HG03060 (cell line): Measurements from ENCODE around the gene AUTS2.

Source experiments
- ATAC-seq: cut with Tn5 transposase; IDR thresholded peaks from one replicate; pipeline ENCODE4 v1.9.1; 2021; ENCODE audit warnings: low read depth, moderate number of reproducible peaks; ENCODE audit not compliant: unreplicated experiment

AUTS2 gene

DNA sequence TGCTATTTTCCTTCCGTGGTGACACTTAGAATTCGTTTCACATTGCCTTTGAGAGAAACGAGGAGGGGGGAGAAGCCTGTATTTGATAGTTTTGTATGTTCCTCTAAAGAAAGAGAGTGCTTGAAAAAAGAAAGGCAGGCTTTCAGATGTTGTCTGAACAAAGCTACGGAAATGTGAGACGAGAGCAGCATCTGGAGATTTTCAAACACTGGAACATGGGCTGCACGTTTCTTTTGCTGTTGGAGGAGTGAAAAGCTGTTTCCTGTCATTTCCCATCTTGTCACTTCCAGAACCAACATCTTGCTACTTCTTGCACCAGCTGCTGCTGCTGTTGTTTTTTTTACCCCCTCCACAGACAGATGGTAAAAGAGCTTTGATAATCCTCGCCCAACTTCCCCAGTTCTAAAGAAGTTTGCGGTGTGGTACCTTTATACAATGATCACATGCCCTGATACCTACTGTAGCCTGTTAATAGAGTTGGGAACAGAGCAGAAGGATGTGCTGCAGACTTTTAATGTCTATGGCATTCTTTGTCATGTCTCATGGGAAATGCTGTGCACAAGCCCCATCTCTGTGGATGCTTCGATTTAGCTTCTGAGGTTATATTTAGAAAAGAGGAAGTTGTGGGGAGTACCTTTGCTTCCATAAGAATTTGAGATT is 408.1 kb downstream of the AUTS2 start:
- peak; percentile 51 for ATAC-seq

DNA sequence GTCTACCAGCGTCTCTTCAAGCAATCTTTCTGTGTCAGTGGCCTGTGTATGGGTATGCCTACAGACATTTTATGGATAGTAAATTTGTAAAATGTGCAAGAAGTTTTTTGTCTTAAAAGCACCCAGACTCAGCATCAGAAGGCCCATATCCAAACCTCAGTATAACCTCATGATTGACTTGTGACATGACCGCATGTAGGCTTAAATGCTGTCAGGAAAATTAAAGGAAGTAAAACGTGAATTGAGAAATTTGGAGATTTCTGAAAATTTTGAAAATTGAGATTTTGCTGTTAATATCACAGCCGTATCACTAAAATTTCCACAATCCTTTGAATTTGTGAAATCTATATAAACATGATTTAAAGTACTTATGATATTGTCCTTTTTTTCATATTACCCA is 410.2 kb downstream of the AUTS2 start:
- ATAC-seq = no peak

DNA sequence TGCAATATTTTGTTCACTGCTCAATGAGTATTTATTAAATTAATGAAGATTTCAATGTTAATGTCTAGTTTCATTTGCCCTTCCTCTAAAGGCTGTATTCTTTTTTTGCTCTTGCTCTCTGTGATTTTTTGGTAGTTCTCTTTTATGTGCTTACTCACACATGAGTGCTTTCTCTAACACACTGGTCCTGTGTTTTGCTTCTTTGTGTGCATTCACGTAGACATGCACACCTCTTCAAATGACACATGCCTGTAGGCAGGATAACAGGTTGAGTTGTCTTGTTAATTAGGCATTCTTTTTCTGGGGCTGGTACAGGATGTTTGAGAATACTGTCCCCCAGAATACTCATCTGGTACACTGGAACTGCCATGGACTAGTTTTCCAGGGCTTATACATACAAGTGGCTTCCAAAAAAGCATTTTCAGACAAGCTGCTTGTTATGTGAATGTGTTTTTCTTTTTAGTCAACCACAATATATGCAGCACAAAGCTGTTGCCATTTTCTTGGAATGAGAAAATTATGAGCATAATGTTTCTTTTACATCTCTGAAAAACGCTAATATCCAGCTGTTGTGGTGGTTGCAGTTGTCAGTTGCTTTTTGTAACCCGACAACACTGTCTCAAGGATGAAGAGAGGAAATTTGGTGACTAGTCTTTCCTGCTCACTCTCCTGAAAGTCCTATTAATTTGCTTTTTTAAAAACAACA is 416.4 kb downstream of the AUTS2 start:
- no peak for ATAC-seq

DNA sequence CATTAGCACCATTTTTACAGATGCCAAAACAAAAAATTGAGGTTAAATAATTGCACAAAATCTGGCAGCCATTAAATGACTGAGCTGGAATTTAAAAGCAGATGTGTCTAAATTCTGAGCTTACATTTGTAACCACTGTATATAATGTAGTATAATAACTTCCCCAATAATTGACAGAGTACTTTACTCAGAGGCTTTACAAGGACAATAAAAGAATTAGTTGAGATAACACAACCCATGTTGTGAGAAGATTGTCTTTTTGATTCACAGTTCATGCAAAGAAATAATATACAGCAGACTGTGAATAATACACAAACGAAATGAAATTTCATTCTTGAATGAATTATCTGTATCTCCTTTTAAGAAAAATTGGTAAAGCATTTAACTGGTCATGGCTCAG is 417.1 kb downstream of the AUTS2 start:
- no peak for ATAC-seq

DNA sequence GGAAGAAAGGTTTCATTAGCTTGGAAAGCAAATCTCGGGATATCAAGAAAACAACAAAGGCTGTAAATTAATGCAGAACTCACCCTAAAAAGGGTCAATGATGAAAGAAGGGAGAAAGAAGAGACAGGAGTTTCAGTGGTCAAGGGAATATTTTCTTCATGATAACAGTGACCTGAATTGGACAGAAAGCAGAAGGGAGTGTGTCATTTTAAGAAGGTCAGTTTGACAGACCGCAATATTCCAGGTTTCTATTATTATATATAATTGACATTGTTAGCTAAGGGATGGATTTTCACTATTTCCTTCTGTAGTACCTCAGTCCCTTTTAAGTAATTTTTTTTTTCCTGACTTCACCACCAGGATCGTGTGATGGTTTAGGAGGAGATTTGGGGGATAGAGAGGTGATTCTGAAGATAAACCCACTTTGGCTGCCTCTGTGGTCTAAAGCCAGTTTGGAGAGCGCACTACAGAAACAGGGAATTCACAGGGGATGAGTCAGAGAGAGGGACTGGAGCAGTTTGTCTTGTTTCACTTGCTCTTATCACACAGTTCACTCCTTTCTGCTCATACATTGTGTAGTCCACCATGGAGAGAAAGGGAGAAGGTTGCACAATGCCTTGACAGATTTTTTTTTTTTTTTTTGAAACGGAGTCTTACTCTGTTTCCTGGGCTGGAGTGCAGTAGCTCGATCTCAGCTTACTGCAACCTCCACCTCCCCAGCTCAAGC is 417.9 kb downstream of the AUTS2 start:
- no peak for ATAC-seq

DNA sequence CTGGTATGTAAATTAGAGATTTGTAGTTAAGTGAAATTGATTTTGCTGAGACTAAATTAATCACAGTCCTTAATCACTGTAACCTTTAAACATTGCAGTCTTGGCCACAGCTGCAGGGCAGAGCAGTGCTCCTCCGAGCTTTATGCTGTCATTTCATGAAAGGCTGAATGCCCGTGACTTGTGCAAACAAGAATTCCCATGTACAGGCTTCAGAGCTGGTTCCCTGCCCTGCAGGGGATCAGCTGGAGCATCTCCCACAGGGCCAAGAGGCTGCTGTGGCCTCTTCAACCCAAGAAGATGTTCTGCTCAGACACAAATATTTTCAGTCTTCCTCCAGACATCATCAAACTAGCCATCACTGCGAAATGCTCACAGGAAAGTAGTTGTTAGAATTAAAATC is 419.1 kb downstream of the AUTS2 start:
- ATAC-seq = no peak

DNA sequence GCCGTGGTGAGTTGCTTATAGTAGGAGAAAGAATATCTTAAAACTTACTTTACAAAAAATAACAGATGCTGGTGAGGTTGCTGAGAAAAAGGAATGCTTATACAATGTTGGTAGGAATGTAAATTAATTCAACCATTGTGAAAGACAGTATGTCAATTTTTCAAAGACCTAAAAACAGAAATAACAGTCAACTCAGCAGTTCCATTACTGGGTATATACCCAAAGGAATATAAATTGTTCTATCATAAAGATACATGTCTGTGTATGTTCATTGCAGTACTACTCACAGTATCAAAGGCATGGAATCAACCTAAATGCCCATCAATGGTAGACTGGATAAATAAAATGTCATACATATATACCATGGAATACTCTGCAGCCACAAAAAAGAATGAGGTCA is 420.4 kb downstream of the AUTS2 start:
- ATAC-seq = no peak

DNA sequence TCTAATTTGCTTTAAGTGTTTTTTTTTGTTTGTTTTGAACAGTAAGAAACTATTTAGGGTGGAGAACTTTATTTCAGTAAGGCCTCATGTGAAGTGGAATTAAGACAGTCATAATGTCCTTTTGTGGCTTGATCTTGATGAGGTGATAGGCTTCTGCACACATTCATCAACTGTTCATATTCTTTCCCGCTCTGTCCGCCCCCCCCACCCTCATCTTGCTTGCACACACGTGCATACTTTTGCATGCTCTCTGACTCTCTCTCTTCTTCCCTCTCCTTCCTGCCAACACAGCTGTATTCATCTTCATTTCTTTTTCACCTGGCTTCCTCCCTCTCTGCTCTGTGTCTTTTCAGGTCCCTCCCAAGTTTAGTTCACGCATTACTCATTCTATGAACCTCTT is 429.6 kb downstream of the AUTS2 start:
- no peak for ATAC-seq

DNA sequence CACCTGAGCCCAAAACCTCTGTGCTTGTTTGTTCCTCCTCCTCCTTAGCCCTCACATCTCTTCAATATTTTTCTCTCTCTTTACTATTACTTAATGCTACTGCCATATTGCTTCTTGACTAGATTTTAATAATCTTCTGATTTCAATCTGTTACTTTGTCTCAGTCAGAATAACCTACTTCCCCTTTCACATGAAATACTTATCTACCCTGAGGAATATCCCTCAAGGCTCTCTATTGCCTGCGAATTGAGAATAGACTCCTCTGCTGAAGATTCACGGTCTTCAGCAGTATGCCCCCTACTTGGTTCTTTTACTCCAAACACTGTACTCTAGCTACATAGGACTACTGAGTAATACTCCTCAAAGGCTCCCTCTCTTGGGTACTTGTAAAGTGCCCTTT is 430.3 kb downstream of the AUTS2 start:
- ATAC-seq = no peak

DNA sequence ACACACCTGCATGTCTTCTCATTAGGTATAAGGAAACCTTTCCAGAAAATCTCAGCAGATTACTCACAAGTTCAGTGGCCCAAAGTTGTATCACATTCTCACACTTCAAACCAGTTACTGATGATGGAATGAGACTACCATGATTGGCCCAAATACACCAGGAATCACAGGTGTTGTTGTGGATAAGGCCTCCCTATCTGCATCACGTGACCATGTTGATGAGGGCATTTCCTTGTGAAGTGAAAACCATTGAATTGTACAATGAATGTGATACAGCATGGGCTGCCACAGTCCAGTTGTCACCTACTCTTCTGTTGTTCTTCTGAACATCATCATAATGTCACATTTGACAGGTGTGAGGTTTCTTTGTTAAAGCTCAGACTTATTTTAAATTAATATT is 431.7 kb downstream of the AUTS2 start:
- no peak for ATAC-seq

DNA sequence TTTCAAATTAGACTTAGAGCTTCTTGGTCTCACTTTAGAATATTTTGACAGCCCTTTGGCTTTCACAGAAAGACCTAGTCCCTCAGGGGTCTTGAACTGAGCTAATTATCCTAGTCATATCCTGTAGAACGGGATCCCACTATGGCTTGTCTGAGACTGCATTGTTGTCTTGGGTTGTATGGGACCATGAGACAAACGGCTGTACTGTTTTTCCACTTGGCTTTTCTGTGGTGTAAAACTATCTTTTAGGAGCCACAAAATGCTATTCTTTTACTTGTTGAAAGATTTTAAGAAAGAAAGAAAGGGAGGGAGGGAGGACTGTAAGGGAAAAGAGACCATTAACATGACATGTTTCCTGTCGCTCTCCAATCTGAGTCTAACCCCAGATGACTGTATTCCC is 432.5 kb downstream of the AUTS2 start:
- ATAC-seq = no peak

DNA sequence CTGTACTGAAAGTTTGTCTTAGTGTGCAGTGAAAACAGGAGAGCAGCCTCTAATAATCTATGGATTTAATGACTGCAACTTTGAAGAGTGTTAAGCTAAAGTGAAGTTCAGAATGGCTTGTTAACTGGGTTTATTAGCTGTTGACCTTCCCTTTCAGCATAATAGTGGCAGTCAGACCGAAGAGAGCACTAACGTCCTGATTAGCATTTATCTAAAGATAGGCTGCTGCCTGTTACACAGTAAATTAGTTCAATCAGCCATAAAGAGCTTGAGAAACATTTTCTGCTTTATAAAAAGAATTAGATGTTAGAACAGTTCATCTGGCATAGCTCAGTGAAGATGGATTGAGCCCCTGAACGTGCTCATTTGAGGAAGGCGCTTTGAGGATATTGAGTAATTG is 433.0 kb downstream of the AUTS2 start:
- ATAC-seq = no peak

DNA sequence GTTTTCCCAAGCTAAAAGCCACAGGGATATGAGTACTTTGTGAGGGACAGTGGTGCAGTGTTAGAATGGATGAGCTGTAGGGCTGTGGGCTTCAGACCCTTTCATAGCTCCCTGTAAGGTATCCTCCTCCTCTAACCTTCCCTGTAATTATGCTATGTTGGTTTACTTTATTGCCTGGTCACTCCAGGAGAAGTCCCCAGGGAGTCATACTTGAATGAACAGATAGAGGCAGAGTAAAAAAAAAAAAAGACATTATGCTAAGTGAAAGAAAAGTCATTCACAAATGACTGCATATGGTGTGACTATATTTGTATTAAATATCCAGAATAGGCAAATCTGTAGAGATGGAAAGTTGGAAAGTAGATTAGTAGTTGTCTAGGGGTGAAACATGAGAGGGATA is 434.4 kb downstream of the AUTS2 start:
- ATAC-seq = no peak

DNA sequence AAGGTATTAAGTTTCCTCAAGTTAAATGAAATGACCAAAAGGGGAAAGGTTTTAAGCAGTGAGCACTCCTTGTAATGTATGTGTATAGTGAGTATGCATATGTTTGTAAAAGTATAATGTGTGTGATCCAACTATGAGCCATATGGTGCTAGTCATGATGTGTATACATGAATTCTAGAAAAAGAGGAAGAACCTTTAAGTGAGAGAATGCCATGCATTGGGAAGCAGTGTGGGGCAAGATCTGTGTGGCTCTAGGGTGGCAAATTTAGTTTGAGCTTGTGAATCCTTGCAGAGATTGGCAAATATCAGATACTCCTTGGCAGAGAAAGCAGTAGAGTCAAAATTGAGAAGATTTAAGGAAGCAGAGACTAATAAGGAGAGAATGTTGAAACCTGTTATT is 435.0 kb downstream of the AUTS2 start:
- no peak for ATAC-seq

DNA sequence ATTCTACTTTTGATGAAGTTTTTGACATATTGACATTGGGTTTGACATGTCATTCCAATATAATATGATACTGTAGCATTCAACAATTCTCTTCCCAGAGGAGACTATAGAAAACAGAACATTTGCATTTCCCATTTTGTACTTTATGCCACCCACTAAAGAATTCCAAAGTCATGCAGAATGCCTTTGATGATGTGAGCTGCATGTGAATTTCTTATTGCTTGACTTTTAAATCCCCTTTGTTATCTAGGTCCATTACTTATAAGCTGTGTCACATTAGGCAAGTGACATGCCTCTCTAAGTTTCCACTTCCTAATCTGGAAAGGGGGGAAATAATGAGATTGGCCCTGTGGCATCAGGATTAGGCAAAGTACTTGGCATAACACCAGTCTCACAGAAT is 436.7 kb downstream of the AUTS2 start:
- no peak for ATAC-seq

DNA sequence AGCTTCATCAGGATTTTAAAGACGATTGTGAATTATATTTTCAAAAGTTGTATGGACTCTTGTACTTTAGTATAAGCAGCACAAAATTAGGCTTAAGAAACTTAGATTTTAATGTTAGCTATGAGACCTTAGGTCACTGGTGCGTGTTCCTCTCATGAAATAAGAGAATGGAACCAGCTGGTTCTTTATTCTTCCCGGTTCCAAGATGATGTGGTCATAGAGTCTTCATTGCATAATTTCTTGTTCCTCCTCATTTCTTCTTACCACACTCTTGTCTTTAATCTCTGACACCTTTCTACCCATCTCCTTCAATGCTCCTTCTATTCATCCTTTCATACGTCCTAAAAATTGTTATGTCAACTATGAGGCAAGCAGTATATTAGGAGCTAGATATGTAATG is 437.2 kb downstream of the AUTS2 start:
- ATAC-seq = no peak

DNA sequence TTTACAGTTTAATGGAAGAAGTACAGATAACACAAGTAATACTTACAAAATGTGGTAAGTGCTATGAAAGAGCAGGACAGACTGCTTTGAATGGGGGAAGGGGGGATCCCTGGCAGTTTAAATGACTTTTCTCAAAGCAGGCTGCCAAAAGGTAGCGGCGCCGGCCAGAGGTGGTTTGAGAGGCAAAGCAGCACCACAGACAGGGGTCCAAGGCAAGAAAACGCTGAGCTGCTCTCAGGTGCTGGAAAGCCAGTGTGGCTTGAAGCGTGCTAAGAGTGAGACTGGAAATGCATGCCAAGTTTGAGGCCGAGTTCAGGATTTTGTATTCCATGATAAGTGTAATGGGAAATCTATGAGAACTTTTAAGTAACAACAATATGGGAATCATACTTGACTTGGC is 437.7 kb downstream of the AUTS2 start:
- no peak for ATAC-seq

DNA sequence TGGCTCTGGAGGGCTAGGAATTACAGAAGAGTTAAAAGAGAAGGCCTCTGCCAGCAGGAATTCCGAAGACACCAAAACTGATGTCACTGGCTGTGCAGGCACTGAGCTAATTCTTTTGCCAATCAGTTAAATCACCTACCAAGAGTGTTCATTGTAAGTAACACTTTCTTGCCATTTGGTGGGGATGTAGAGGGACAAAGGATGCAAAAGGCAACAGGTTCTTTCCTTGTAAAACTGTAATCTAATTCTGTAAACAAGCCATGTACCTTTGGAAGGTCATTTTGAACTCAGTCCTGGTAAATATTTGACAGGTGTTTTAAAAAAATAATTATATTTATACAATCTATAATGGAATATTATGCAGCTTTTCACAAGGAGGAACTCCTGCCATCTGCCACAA is 438.4 kb downstream of the AUTS2 start:
- ATAC-seq = no peak

DNA sequence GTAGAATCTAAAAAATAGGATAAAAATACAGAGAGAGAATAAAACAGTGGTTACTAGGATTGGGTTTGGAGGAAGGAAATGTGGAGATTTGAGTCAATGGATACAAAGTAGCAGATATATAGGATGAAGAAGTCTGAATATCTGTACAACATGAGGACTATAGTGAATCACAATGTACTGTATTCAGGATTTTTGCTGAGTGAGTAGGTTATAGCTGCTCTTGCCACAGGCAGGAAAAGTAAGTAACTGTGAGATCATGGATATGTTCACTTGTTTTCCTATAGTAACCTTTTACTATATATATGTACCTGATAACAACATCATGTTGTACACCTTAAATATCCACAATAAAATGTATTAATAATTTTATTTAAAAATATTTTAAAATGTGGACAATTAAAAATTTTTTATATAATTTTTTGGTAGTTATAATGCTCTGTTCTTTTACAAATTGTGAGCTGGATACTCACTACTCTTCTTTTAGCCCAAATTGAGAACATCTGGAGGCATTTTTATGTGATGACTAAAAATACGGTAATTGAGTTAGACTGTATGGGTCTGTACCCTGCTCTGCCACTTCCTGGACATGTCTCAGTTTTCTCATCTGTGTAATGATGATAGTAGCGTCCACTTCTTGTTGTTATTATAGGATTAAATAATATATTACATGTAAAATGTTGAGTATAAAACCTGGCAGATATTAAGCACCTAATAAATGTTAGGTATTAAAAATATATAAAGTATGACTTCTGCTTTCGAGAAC is 439.1 kb downstream of the AUTS2 start:
- no peak for ATAC-seq

DNA sequence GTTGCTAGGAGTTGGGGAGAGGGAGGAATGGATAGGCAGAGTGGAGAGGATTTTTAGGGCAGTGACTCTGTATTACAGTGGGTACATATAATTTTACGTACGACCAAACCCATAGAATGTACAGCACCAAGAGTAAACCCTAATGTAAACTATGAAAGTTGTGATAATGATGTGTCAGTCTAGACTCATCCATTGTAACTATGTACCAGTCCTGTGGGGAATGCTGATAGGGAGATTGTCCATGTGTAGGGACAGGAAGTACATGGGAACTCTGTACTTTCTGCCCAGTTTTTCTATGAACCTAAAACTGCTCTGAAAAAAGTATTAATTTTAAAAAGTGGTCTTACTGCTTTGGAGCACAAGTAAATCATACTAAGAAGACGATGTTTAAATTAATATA is 441.8 kb downstream of the AUTS2 start:
- no peak for ATAC-seq
